ENCODE measurements around the gene CELA3A. TPM values are rescaled to one million over a fixed set of nuclear protein-coding genes. Genes with fewer than 3 reads are reported as not detected.

The CELA3A gene
- total RNA-seq, 1 experiment from 2014 or later, result not detected

GRCh38 chr1:22018583-22019559, 17.4 kb downstream of the CELA3A start:
- H3K4me3 ChIP-seq (ENCODE audit: low read depth, low read length, poor library complexity, severe bottlenecking), result no peak overlapping the region
- no peaks in the 10 kb centered on the region for H3K36me3 ChIP-seq (ENCODE audit: insufficient read depth, low read length, poor library complexity, severe bottlenecking)
- ChIA-PET CTCF (no interaction called here), POLR2A (ENCODE audit: low non-redundant PET) (no interaction called here)
- no peaks in the 10 kb centered on the region for H3K9me3 ChIP-seq (ENCODE audit: low read depth, low read length, poor library complexity, severe bottlenecking)
- no TSS peak for BruUV-seq (replicated peaks)
- no peak overlapping the region for H3K27ac ChIP-seq (ENCODE audit: low read depth, low read length, poor library complexity, severe bottlenecking)
- TF ChIP-seq CTCF (conservative IDR thresholded peaks at IDR 0.05; ENCODE audit: low read depth, low read length), result peak; percentile 36; the same call in 1 of the 2 replicates
- no peak for TF ChIP-seq EZH2 (IDR thresholded peaks at IDR 0.05; ENCODE audit: borderline replicate concordance, low read depth, low read length, poor library complexity, severe bottlenecking)
- DNase-seq (ENCODE audit: low spot score), result peak; percentile 57
- H3K27me3 ChIP-seq (replicated peaks; ENCODE audit: insufficient read depth, low read depth, low read length, poor library complexity), result no peaks in the 10 kb centered on the region
- peaks cover 9% of the 10 kb centered on the region for H3K4me1 ChIP-seq (ENCODE audit: insufficient read depth, low read length, poor library complexity, severe bottlenecking)
- intact Hi-C loops (cut with micrococcal nuclease; ENCODE audit: unreplicated experiment), result no loop called here

GRCh38 chr1:22021061-22021460, 19.6 kb downstream of the CELA3A start:
- Histone ChIP-seq H3K36me3 (ENCODE audit: insufficient read depth, low read length, poor library complexity, severe bottlenecking) (no peaks in the 10 kb centered on the region), H3K9me3 (ENCODE audit: low read depth, low read length, poor library complexity, severe bottlenecking) (no peaks in the 10 kb centered on the region), H3K27me3 (replicated peaks; ENCODE audit: insufficient read depth, low read depth, low read length, poor library complexity) (no peaks in the 10 kb centered on the region), H3K4me3 (ENCODE audit: low read depth, low read length, poor library complexity, severe bottlenecking) (no peak overlapping the region), H3K4me1 (ENCODE audit: insufficient read depth, low read length, poor library complexity, severe bottlenecking) (peaks cover 13% of the 10 kb centered on the region), H3K27ac (ENCODE audit: low read depth, low read length, poor library complexity, severe bottlenecking) (no peak overlapping the region)
- ChIA-PET CTCF (interaction anchor here (0.7 kb wide), 1 partner anchor 36 kb away, joined by 5 read pairs; no protein-coding TSS in a partner anchor), POLR2A (ENCODE audit: low non-redundant PET) (no interaction called here)
- no peak for TF ChIP-seq EZH2 (IDR thresholded peaks at IDR 0.05; ENCODE audit: borderline replicate concordance, low read depth, low read length, poor library complexity, severe bottlenecking)
- TF ChIP-seq CTCF (conservative IDR thresholded peaks at IDR 0.05; ENCODE audit: low read depth, low read length), result no peak
- DNase-seq (ENCODE audit: low spot score), result no peak
- no TSS peak for BruUV-seq (replicated peaks)
- intact Hi-C loops (cut with micrococcal nuclease; ENCODE audit: unreplicated experiment), result no loop called here

GRCh38 chr1:22024485-22025367, 23.3 kb downstream of the CELA3A start:
- no peaks in the 10 kb centered on the region for H3K9me3 ChIP-seq (ENCODE audit: low read depth, low read length, poor library complexity, severe bottlenecking)
- H3K4me1 ChIP-seq (ENCODE audit: insufficient read depth, low read length, poor library complexity, severe bottlenecking), result peaks cover 14% of the 10 kb centered on the region
- intact Hi-C loops (cut with micrococcal nuclease; ENCODE audit: unreplicated experiment), result no loop called here
- H3K27me3 ChIP-seq (replicated peaks; ENCODE audit: insufficient read depth, low read depth, low read length, poor library complexity), result no peaks in the 10 kb centered on the region
- ChIA-PET POLR2A (ENCODE audit: low non-redundant PET) (interaction anchor here (0.5 to 0.6 kb wide), 3 partner anchors 29 to 429 kb away, joined by 3 to 5 read pairs (median 3); no protein-coding TSS in a partner anchor), CTCF (interaction anchor here (0.8 kb wide), 1 partner anchor 755 kb away, joined by 4 read pairs; no protein-coding TSS in a partner anchor)
- H3K36me3 ChIP-seq (ENCODE audit: insufficient read depth, low read length, poor library complexity, severe bottlenecking), result no peaks in the 10 kb centered on the region
- peak; percentile 31 for DNase-seq (ENCODE audit: low spot score)
- H3K4me3 ChIP-seq (ENCODE audit: low read depth, low read length, poor library complexity, severe bottlenecking), result peak overlapping the region; percentile 75
- BruUV-seq (replicated peaks), result no TSS peak
- H3K27ac ChIP-seq (ENCODE audit: low read depth, low read length, poor library complexity, severe bottlenecking), result peak overlapping the region; percentile 92
- TF ChIP-seq CTCF (conservative IDR thresholded peaks at IDR 0.05; ENCODE audit: low read depth, low read length) (no peak; the same call in 1 of the 2 replicates), EZH2 (IDR thresholded peaks at IDR 0.05; ENCODE audit: borderline replicate concordance, low read depth, low read length, poor library complexity, severe bottlenecking) (no peak)
